ENCODE measurements around the gene LRRC72.
"Not testable (repeated sequence)": the region's sequence is repeated elsewhere in the genome, so short reads cannot be mapped to it uniquely, and the experiment has no call there.

LRRC72 gene

DNA sequence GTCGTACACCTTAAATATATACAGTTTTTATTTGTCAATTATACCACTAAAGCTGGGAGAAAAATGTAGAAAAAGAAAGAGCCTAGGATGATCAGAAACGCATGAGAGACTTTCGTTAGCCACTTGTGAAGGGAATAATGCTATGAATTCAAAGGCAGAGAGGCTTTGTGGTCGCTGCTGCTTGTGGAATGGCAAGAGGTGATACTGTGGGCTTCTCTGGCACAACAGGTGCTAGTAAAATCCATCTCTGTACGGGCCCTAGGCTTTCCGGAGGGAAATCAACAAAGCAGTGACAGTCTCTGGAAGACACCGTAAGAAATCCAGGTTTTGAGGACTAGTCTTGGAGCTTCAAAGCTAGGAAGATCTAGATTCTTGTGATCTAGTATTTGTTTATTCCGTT lies 52.6 kb downstream of the LRRC72 start:
- no peak for DNase-seq (ENCODE audit: low read depth in 2 of 2)

DNA sequence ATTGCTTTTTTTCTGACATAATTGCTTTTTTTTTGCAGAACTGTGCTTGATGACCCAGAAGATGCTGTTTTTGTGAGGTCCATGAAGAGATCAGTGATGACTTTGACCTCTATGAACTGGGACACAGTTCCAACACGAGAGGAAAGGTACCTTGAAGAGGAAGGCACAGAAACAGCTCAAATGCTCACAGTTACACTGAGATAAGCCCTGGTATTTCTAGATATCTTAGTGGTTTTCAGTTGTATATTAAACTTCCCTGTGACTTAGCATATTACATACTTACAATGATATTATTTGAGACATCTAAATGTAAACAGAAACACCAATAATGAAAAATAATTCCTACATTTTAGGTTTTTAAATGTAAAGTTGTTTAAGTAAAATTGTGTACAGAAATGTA lies 54.7 kb downstream of the LRRC72 start:
- DNase-seq (ENCODE audit: low read depth in 2 of 2), result no peak

DNA sequence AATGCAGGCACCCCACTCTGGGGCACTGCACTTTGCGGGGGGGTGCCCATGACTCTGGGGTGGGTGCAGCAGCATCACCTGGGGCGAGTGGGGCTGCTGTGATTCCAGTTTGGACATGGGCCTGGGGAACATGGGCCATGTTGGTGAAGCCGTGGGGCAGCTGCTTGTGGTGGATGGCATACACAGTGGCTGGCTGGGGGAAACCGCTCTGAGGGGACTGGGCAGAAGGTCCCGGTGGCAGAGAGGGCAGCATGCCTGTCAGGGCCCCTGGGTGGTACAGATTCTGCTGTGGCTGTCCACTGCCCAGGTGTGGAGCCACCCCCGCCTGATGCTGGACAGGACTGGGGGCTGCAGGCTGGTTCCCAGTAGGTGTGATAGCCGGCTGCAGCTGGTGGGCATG lies 57.2 kb downstream of the LRRC72 start:
- no peak for DNase-seq (ENCODE audit: low read depth in 2 of 2)

DNA sequence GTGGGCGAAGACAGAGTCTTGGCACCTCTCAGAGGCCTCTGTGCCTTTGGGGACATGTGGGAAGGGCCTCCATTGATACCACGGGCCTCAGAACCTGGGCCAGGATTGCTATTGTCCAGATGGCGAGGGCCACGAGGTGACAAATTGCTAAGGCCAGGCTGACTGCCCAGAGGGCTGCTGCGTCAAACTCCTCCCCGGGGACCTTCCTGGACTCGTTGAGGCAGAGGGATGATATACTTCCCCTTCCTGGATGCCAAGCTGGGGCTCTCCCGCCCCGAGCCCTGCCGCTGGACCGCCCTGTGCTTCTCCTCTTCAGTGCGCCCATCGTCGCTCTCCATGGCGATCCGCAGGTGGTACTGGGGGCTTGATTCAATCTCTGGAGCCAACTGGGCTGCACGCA lies 58.9 kb downstream of the LRRC72 start:
- no peak for DNase-seq (ENCODE audit: low read depth in 2 of 2)

DNA sequence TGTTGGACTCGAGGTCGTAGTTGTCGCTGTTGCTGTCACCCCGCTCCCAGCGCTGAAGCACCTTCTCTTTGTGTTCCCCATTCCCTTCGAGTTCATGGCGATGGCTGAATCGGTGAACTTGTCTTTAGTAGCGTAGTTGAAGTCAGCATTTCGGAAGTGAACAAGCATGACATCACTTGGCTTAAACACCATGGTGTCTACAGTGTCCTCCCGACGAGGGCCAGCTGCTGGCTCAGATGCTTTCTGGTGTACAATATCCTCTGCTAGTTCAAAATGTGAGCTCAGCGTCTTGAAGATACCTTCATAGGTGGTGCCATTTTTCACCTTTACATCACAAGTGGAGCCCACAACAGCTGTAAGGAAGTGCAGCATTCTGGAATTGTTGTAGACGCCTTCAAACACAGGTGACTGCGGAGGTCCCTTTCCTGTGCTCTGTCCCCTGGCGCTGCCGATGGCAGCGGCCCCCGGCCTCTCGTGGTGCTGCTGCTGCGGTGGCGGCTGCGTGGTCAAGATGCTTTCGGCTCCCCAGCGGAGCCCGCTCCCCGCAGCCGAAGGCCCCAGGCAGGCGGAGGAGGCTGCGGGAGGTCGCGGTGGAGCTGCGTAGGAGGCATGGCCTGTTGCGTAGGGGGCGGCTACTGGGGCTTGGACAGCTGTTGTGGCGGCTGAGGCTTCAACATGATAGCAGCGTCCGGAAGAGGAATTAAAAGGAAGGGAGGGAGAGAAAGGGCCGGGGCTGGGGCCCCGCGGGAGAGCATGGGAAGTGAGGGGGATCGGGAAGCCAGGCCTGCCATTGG lies 59.7 kb downstream of the LRRC72 start:
- DNase-seq (ENCODE audit: low read depth in 2 of 2), result no peak

DNA sequence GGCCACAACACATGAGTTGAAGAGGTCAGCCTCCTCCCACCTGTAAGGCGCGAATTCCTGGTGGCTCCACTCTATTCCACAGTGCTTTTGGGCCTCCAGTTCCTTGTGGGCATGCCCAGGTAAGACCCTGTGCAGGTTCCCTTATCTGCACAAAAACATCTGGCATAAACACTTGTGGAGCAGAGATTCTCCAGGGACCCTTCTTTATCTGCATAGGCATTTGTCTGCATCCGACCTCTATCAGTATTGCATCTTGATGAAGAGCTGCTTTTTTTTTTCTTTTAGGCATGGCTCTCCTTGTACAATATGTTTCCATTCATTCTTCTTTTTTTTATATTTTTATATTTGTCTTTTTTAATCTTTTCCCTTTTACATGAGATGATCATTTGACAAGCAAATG lies 60.5 kb downstream of the LRRC72 start:
- DNase-seq (ENCODE audit: low read depth in 2 of 2), result no peak

DNA sequence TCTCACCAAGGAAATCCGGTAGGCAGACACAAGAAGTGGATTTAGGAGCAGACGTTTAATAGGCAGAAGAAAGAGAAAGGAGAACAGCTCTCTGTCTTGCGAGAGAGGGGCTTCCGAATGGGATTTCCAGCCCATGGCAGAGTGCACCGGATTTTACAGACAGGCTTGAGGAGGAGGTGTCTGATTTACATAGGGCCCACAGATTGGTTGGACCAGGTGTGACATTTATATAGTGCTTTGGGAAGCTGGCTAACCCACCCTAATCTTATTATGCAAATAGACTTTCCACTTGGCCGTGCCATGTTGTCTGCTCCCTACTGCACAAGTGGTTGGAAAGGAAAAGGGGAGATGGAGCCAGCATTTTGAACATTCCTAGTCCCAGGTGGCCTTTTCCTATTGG lies 61.2 kb downstream of the LRRC72 start:
- no peak for DNase-seq (ENCODE audit: low read depth in 2 of 2)

DNA sequence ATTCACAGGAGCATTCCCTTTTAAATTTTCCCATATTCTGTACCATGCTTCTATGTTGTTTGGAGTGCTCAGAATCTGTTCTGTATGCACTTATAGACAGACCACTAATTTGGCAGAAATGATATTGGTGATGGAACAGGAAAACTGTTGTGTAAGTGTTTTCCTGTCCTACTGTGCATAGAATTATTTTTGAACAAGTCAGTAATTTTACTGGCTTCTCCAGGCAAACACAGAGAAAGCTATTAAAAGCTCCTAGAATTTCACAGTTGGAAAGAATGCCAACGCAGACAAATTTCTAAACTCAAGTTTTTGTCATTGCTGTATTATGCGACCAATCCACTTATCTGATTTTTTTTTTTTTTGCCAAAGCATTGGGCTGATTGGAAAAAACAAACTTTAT lies 63.3 kb downstream of the LRRC72 start:
- no peak for DNase-seq (ENCODE audit: low read depth in 2 of 2)

DNA sequence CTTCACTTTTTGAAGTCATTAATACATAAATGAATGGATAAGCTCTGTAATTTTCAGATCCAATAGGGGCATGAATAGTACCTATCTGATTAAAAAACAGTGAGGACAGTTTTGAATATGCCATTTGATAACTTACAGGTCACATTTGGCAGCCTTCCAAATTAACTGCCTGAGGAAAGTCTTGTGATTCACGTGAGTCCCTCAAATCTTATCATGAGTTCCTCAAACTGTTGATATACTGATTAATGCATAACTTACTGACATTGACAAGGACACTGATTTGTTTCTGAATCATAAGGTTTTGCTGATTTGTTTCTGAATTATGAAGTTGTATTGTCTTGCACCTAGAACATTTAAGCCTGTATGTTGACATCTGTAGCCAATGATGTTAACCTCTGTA lies 63.8 kb downstream of the LRRC72 start:
- DNase-seq (ENCODE audit: low read depth in 2 of 2), result no peak

DNA sequence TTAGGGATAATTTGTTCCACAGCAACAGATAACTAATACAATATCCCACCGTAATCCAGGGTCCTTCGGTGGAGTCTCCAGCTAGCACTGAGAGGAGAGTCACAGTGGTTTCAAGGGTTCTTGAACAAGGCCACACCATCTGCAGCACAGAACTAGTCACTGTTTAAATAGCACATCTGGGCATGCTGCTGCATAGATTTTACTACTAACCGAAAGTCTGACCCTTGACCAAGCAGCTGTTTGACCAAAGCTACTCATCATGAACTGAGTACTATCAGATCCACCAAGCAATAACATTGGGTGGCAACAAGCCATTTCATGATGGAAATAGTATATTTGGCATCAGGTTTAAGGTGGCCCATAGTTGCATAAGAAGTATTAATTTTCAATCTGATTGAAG lies 65.8 kb downstream of the LRRC72 start:
- no peak for DNase-seq (ENCODE audit: low read depth in 2 of 2)

DNA sequence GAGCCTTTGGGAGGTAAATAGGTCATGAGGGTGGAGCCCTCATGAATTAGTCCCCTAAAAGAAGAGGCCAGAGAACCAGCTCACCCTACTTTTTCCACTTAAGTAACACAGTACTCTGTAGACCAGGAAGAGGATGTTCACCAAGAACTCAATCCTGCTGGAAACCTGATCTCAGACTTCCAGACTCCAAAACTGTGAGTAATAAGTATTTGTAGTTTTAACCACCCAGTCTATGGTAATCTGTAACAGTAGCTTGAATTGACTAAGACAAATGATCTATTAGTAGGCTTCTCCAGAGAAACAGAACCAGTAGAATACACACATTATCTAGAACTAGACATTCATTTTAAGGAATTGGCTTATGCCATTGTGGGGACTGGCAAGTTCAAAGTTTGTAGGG lies 67.4 kb downstream of the LRRC72 start:
- no peak for DNase-seq (ENCODE audit: low read depth in 2 of 2)

DNA sequence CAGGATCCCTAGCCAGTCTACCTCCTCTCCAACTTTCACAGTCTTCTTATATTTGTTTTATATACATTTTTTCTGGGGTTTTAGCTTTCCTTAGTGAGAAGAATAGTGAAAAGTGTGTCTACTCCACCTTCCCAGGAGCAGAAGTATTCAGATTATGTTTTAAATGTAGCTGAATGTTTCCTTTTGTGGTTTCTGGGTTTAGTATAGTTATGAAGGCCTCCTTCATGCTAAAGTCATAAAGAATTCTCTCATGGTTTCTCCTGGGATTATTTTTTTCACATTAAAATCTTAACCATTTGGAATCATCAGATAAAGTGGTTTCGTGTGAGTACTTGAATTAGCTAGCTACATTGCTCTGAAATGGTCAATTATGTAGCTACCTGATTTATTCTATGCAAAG lies 68.1 kb downstream of the LRRC72 start:
- no peak for DNase-seq (ENCODE audit: low read depth in 2 of 2)

DNA sequence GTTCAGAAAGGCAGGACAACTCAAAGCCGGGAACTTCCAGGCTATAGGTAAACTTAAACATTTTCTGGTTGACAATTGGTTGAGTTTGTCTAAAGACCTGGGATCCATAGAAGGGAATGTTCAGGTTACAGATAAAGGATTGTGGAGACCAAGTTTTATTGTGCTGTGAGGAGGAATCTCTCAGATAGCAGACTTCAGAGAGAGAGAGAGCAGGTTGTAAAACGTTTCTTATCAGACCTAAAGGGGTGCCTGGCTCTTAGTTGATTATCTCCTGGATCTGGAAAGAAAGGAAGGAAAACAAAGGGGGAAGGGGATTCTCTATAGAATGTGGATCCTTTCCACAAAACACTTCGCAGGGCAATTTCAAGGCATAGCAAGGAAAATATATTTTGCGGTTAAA lies 69.0 kb downstream of the LRRC72 start:
- DNase-seq (ENCODE audit: low read depth in 2 of 2), result not testable (repeated sequence)

DNA sequence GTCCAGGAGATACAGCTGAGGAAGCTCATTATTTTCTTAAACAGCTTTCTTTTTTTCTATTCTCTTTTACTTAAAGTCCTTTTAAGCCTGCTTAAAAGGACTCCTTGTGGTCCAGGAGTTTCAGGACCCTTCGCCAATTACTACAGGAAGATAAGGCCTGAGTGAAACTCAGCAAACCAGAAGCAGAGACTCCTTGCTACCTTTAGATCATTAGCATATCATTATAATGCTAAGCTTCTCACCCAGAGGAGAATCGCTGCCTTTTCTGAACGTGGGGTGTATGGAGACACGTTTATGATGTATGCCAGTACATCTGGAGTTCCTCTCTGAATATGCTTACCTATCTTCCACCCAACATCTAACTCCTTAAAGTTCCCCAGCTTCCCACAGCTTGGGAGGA lies 71.4 kb downstream of the LRRC72 start:
- no peak for DNase-seq (ENCODE audit: low read depth in 2 of 2)

DNA sequence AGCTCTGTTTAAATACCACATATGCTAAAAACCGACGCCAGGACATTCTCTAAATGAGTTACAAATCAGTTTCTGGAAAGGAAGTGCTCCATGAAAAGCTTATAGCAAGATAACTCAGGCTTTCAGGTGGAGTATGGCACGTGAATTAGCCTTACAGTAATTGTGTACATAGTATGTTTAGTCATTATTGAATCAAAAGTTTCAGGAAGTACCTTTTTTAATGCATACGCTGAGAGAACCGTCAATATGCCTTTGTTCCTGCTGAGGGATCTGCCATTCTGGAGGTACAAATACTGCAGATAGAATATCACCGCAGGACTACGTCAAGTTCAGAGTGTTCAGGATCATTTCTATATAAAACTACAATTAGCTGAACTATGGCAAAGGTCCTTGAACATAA lies 73.2 kb downstream of the LRRC72 start:
- no peak for DNase-seq (ENCODE audit: low read depth in 2 of 2)

DNA sequence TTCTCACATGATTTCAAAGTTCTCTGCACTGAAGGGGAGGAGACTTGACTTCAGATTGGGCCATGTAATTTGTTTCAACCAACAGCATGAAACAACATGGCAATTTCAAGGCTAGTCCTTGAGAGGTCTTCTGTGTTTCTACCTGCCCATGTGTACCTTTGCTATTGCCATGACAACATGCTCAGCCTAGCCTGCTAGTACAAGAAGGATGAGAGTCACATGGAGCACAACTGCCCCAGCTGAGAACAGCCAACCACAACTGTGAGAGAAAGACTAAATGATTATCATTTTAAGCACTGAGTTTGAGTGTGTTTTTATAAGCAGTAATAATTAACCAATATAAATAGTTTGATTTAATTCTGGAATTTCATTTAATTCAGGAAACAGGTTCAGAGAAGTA lies 77.0 kb downstream of the LRRC72 start:
- no peak for DNase-seq (ENCODE audit: low read depth in 2 of 2)

DNA sequence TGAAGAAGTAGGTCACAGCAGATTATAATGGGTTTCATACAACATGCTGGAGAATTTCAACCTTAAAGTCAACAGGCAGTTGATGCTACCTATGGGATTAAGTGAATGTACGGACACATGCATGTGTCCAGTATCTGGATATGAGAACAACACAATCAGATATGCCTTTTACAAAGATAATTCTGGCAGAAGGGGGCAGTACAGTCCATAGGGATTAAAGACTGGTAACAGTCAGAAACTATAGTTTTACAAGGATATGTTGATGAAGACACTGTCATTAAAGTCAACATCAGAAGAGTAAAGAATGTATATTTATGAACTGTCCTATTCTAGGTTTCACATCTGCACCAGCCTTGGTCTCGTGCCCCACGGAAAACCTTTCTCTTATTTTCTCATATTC lies 77.4 kb downstream of the LRRC72 start:
- DNase-seq (ENCODE audit: low read depth in 2 of 2), result no peak

DNA sequence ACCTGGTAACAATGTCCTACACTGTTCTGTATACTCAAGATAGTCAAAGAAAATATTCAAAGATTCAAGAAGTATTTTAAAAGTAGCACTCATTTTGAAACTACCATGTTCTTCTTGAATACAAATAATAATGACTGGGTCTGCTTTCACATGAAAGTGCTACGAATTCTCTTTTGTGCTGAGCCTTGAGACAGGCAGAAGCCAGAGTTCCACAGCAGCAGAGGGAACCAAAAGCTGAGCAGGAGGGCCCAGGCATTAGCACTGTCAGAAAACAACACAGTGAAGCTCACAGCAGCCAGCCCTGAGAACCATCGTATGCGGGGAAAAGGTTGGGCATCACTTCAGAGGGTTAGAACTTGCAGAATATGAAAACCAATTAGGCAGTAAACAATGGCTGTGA lies 80.1 kb downstream of the LRRC72 start:
- no peak for DNase-seq (ENCODE audit: low read depth in 2 of 2)

DNA sequence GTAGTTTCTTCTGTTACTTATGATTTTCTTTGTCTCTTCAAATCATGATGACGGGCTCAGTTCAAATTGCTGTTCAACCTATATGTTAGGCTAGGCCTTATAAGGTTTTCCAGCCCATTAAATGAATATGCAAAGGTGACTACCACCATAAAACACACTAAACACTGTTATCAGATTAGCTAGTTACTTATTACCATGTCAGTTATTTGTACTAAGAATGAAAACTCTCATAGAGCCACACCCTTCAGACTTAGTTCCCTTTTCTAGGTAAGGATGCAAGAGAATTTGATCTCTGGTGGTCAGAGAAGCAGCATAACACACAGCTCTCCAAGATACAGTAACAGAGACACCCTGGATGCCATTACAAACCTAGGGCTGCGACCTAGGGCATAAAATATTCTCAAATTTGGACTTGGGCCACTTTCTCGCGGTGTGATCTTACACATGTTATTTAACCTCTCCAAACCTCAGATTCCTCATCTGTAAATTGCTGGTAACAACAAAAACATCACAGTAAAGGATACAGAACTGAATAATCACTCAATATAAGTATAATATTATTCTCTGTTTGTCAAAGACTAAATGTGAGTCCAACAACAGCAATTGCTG lies 83.3 kb downstream of the LRRC72 start:
- no peak for DNase-seq (ENCODE audit: low read depth in 2 of 2)

DNA sequence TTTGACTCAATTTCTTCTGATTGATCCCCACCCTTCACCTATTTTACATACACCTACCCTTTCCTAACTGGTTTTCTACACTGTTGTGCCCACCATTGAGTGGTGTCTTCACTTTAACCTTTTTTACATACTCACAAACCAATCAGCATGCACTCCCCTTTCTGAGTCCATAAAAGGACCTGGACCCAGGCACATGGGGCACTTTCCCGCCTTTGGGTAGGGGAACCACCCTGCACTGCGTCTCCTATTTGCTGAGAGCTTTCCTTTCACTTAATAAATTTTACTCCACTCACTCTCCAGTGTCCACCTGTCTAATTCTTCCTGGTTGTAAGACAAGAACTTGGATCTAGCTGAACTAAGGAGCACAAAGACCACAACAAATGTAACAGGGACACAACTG lies 85.1 kb downstream of the LRRC72 start:
- no peak for DNase-seq (ENCODE audit: low read depth in 2 of 2)

DNA sequence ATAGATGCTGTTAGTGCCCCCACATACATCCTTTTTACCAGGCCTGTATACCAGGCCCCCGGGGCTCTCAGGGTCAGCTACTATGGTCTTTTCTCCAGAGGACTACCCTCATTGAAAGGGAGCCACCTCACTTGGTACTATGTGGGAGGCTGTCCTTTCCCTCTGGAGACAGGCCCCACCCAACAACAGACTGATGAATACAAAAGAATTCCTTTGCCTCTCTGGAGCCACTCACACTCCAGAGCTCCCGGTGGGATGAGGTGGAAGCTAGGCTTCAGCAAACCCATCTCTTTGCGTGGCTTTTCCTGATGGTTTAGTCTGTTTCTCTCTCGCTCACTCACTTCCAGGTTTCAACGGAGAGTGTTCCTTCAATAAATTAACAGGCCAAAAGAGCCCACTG lies 88.6 kb downstream of the LRRC72 start:
- no peak for DNase-seq (ENCODE audit: low read depth in 2 of 2)

DNA sequence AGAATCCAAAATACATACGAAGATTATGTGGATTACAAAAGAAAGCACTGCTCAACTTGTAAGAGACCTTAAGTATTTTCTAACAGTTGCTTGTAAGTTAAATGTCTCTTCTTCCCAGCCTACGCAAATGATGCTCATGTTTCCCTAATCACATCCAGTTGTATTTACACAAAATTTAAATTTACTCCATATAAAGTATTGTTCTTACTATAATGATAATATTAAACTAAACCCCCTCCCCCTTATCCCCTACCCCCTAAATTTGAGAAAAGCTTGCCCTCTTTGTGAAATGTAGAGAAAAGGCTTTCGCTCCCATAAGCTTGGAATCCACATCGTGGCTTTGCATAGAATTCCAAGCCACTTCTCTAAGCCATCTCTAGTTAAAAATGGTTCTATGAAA lies 89.5 kb downstream of the LRRC72 start:
- no peak for DNase-seq (ENCODE audit: low read depth in 2 of 2)

DNA sequence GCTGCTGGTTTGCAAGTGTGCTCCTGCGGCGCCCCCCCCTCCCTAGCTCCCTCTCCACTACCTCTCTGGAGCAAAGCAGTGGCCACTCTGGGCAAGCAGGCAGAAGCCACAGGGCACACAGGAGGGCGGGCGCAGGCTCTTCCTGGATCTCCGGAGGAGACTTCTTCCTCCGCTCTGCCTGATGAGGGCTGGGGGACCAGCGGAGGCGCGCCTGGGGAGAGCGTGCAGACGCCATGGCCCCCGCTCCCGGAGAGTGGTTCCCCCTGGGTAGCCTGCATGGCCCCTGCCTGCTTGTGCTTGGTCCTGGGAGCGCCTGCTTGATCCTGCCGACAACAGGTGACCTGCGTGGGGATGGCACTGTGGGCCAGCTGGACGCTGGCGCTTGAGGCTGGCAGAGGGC lies 89.9 kb downstream of the LRRC72 start:
- DNase-seq (ENCODE audit: low read depth in 2 of 2), result no peak

DNA sequence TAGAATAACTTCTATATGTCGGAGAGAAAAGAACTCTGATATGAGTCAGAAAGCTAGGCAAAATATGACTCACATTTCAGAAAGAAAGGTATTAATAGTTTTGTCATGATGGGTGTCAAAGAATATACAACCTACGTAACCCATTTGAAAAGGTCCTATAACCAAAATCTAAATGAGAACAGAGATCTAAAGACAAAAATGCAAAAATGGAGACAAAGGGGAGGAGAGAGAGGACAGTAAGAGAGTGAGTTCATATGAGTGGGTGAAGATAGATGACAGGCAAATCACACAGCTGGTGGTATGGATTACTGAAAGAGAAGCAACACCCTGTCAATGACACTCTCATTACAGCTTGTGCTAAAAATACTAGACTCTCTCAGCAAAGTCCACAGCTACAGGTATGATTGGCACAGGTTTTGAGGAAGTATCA lies 93.4 kb downstream of the LRRC72 start:
- no peak for DNase-seq (ENCODE audit: low read depth in 2 of 2)
